ENCODE results near the gene CCDC157.

Gene CCDC157

GRCh38 chr22:30326255-30326705 is 30.5 kb upstream of the CCDC157 start (continued):
- no peak for TF ChIP-seq TCF7L2 (IDR thresholded peaks at IDR 0.05; ENCODE audit: borderline replicate concordance, low read depth, low read length)
- no peak for TF ChIP-seq ZNF114 (tag by site-specific recombination; IDR thresholded peaks at IDR 0.05)
- TF ChIP-seq ZNF76 (tag by site-specific recombination; IDR thresholded peaks at IDR 0.05; ENCODE audit: borderline replicate concordance, low read depth), result no peak; the same call in 1 of the 2 replicates
- no peak for TF ChIP-seq ZNF37A (tag by site-specific recombination; IDR thresholded peaks at IDR 0.05)
- TF ChIP-seq BCL11A (tag by site-specific recombination; IDR thresholded peaks at IDR 0.05; ENCODE audit: low read depth), result no peak
- no peak for TF ChIP-seq ZNF24 (tag by site-specific recombination; IDR thresholded peaks at IDR 0.05)
- peak; percentile 64 for TF ChIP-seq ZFHX2 (tag by site-specific recombination; conservative IDR thresholded peaks at IDR 0.05)
- no peak for TF ChIP-seq BCL6B (tag by site-specific recombination; IDR thresholded peaks at IDR 0.05)
- no peak for TF ChIP-seq KLF7 (tag by site-specific recombination; IDR thresholded peaks at IDR 0.05; ENCODE audit: borderline replicate concordance)
- TF ChIP-seq ZNF610 (tag by site-specific recombination; IDR thresholded peaks at IDR 0.05; ENCODE audit: borderline replicate concordance), result no peak
- no peak for TF ChIP-seq ZNF362 (tag by site-specific recombination; IDR thresholded peaks at IDR 0.05)
- no peak for TF ChIP-seq ZNF354C (tag by site-specific recombination; IDR thresholded peaks at IDR 0.05; ENCODE audit: borderline replicate concordance, low read depth)
- TF ChIP-seq MEIS1 (CRISPR knock-in tag; IDR thresholded peaks at IDR 0.05; ENCODE audit: borderline replicate concordance), result no peak
- no peak for TF ChIP-seq SCRT1 (tag by site-specific recombination; IDR thresholded peaks at IDR 0.05; ENCODE audit: borderline replicate concordance)
- TF ChIP-seq ZNF624 (tag by site-specific recombination; IDR thresholded peaks at IDR 0.05), result no peak
- no peak for TF ChIP-seq ZNF677 (tag by site-specific recombination; IDR thresholded peaks at IDR 0.05)
- no peak for TF ChIP-seq ZFP41 (tag by site-specific recombination; IDR thresholded peaks at IDR 0.05; ENCODE audit: borderline replicate concordance)
- TF ChIP-seq, protein P1, sequence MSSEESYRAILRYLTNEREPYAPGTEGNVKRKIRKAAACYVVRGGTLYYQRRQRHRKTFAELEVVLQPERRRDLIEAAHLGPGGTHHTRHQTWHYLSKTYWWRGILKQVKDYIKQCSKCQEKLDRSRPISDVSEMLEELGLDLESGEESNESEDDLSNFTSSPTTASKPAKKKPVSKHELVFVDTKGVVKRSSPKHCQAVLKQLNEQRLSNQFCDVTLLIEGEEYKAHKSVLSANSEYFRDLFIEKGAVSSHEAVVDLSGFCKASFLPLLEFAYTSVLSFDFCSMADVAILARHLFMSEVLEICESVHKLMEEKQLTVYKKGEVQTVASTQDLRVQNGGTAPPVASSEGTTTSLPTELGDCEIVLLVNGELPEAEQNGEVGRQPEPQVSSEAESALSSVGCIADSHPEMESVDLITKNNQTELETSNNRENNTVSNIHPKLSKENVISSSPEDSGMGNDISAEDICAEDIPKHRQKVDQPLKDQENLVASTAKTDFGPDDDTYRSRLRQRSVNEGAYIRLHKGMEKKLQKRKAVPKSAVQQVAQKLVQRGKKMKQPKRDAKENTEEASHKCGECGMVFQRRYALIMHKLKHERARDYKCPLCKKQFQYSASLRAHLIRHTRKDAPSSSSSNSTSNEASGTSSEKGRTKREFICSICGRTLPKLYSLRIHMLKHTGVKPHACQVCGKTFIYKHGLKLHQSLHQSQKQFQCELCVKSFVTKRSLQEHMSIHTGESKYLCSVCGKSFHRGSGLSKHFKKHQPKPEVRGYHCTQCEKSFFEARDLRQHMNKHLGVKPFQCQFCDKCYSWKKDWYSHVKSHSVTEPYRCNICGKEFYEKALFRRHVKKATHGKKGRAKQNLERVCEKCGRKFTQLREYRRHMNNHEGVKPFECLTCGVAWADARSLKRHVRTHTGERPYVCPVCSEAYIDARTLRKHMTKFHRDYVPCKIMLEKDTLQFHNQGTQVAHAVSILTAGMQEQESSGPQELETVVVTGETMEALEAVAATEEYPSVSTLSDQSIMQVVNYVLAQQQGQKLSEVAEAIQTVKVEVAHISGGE (tag by site-specific recombination; conservative IDR thresholded peaks at IDR 0.05; ENCODE audit: low read depth), result no peak

DNA sequence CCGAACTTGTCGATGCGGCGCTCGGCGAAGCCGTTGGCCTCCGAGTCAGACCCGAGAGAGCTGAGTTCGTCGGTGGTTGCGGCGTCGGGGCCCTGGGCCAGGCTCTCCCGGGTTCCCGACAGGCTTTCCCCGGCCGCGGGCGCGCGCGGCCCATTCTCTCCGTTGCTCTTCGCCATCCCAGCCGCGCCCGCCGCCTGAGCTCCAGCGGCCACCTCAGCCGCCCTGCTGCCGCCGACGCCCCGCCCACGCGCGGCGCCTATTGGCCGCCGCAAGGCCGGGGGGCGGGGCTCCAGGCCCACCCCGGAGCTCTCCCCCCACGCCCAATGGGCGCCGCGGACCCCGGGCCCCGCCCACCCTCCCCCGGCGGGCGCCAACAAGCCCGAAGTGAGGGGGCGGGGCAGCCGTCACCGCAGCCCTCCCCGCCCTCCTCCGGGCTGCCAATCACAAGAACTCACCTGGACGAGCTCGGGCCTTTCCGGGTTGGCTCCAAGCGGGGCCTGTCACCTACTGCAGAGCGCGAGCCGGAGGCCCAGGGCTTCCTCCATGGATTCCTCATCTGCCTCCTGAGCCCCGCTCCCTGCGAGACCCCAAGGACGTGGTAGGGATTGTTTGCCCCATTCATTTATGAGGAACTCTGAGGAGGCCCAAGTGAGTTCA is 30.0 kb upstream of the CCDC157 start, which contains the start of gene TBC1D10A:
TSS of gene TBC1D10A (minus strand) at position 236 of the 657 bp plus-strand sequence. CDS start at position 176, 60 bp downstream.
- CTCF ChIA-PET, result interaction anchor here (0.7 to 6.6 kb wide), 9 partner anchors 10 to 100 kb away, joined by 3 to 60 read pairs (median 3); partner anchors contain the start of genes CASTOR1 and RNF215
- H3K27ac ChIP-seq (ENCODE audit: extremely low read depth, low read depth, low read length), result peak within 1 kb of the TSS; percentile 72
- H3K9me3 ChIP-seq (ENCODE audit: control insufficient read depth, insufficient read depth, low read depth, low read length), result no peaks in the 10 kb centered on the region
- H3K4me1 ChIP-seq (ENCODE audit: control insufficient read depth, insufficient read depth, low read length), result peaks cover 11% of the 10 kb centered on the region
- POLR2A ChIA-PET, result interaction anchor here (0.6 to 2.6 kb wide), 18 partner anchors 9 to 97 kb away, joined by 3 to 40 read pairs (median 6); partner anchors contain the start of genes CASTOR1, CCDC157 and SF3A1
- peaks cover 10 to 30% of the 10 kb centered on the region in 2 experiments; a peak in 2 of 3 replicates for H3K36me3 ChIP-seq (ENCODE audit: control insufficient read depth in 2 of 2, insufficient read depth in 1 of 2, low read length in 2 of 2)
- peak within 1 kb of the TSS; percentile 85 for H3K4me3 ChIP-seq (ENCODE audit: low read depth, low read length)
- TF ChIP-seq ZBTB7A (tag by site-specific recombination; IDR thresholded peaks at IDR 0.05; ENCODE audit: low read depth) (no peak), ZNF658 (tag by site-specific recombination; IDR thresholded peaks at IDR 0.05) (no peak), SP3 (tag by site-specific recombination; IDR thresholded peaks at IDR 0.05) (0 out of 2 replicates have a peak, but pooled peaks have one; percentile 30), ZNF169 (tag by site-specific recombination; IDR thresholded peaks at IDR 0.05) (no peak), ZNF324 (tag by site-specific recombination; IDR thresholded peaks at IDR 0.05) (no peak), ZNF530 (tag by site-specific recombination; IDR thresholded peaks at IDR 0.05; ENCODE audit: low read depth) (no peak), ZNF561 (tag by site-specific recombination; IDR thresholded peaks at IDR 0.05; ENCODE audit: borderline replicate concordance) (no peak), ZNF544 (tag by site-specific recombination; IDR thresholded peaks at IDR 0.05) (no peak), HOXA7 (CRISPR knock-in tag; IDR thresholded peaks at IDR 0.05; ENCODE audit: borderline replicate concordance) (no peak), ZBTB21 (tag by site-specific recombination; IDR thresholded peaks at IDR 0.05) (no peak), KLF9 (tag by site-specific recombination; IDR thresholded peaks at IDR 0.05; ENCODE audit: low read depth) (peak; percentile 49; the same call in 1 of the 2 replicates), ZNF146 (tag by site-specific recombination; IDR thresholded peaks at IDR 0.05) (no peak), ZNF266 (tag by site-specific recombination; IDR thresholded peaks at IDR 0.05; ENCODE audit: low read depth) (no peak), ZNF214 (tag by site-specific recombination; IDR thresholded peaks at IDR 0.05; ENCODE audit: borderline replicate concordance) (no peak), KLF1 (tag by site-specific recombination; IDR thresholded peaks at IDR 0.05) (0 out of 2 replicates have a peak, but pooled peaks have one; percentile 8)
